ENCODE results near the gene PUSL1.
A peak's percentile ranks its signal among the peaks of the same experiment; 100 is the strongest.

Gene PUSL1, protein sequence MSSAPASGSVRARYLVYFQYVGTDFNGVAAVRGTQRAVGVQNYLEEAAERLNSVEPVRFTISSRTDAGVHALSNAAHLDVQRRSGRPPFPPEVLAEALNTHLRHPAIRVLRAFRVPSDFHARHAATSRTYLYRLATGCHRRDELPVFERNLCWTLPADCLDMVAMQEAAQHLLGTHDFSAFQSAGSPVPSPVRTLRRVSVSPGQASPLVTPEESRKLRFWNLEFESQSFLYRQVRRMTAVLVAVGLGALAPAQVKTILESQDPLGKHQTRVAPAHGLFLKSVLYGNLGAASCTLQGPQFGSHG

DNA sequence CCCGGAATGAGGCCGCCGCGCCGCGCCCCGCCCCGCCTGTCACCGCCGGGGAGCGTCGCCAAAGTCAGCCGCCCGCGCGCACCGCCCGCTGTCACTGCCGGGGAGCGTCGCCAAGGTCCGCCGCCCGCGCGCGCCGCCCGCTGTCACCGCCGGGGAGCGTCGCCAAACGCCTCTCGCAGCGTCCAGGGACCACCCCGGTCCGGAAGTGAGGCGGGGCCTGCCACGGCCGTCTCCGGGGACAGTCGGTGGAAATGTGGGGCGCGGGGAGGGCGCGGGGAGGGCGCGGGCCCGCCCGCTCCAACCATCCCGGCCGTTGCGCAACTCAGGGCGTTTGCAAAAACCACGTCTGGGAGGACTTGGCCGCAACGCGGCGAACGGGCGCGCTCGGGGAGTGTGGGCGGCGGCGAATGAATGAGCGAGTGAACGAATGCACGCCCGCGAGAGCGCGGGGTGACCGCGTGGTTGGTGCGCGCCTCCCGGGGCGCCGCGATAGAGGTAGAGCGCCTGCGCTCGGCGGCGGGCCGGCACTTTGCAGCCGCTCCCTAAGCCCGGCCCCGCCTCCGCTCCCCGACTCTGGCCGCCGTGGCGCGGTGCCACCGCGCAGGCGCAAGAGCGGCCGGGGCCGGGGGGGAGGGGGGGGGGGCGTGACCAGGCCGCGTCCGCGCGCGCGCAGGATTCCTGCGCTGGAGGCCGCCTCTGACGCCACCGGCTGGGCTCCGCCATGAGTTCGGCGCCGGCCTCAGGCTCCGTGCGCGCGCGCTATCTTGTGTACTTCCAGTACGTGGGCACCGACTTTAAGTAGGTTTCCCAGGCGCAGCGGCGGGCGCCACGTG, at the start of gene PUSL1, which contains the start of gene ACAP3:
Gene PUSL1, plus strand, starts transcription at position 675 of the 833 bp plus-strand sequence. Its CDS starts 47 bp downstream, at position 722.
Gene ACAP3, minus strand, starts transcription at position 8 of the 833 bp plus-strand sequence. CDS start 115 bp downstream, outside the sequence.
- in situ Hi-C loops (cut with HindIII; ENCODE audit: low pct_ligation_motif_present, low sequenced_read_pairs): no loop called here
- Histone ChIP-seq H3K36me3 (replicated peaks) (peaks cover 32% of the 10 kb centered on the region), H3K4me3 (ENCODE audit: low read depth, low read length) (peak within 1 kb of the TSS; percentile 68), H3K27ac (peak within 1 kb of the TSS; percentile 72), H3K27me3 (replicated peaks) (no peaks in the 10 kb centered on the region)
- DNase-seq: peak; percentile 82
- TF ChIP-seq, protein P1, sequence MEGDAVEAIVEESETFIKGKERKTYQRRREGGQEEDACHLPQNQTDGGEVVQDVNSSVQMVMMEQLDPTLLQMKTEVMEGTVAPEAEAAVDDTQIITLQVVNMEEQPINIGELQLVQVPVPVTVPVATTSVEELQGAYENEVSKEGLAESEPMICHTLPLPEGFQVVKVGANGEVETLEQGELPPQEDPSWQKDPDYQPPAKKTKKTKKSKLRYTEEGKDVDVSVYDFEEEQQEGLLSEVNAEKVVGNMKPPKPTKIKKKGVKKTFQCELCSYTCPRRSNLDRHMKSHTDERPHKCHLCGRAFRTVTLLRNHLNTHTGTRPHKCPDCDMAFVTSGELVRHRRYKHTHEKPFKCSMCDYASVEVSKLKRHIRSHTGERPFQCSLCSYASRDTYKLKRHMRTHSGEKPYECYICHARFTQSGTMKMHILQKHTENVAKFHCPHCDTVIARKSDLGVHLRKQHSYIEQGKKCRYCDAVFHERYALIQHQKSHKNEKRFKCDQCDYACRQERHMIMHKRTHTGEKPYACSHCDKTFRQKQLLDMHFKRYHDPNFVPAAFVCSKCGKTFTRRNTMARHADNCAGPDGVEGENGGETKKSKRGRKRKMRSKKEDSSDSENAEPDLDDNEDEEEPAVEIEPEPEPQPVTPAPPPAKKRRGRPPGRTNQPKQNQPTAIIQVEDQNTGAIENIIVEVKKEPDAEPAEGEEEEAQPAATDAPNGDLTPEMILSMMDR (IDR thresholded peaks at IDR 0.05; ENCODE audit: low read depth, low read length, missing control alignments): no peak

DNA sequence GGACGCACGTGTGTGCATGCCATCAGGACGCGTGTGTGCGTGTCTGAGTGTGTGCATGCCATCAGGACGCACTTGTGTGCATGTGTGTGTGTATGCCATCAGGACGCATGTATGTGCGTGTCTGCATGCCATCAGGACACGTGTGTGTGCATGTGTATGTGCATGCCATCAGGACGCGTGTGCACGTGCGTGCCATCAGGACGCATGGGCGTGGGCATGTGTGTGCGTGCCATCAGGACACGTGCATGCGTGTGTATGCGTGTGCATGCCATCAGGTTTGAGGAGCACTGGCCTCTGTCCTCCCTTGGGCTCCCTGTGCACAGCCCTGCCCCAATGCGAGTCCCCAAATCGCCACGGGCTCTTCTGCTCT, 49.3 kb upstream of the PUSL1 start:
- H3K4me3 ChIP-seq (ENCODE audit: low read depth, low read length): no peak overlapping the region
- no peak for DNase-seq
- TF ChIP-seq, protein P1 (IDR thresholded peaks at IDR 0.05; ENCODE audit: low read depth, low read length, missing control alignments): no peak
- in situ Hi-C loops (cut with HindIII; ENCODE audit: low pct_ligation_motif_present, low sequenced_read_pairs): no loop called here
- no peaks in the 10 kb centered on the region for H3K27me3 ChIP-seq (replicated peaks)
- H3K27ac ChIP-seq: no peak overlapping the region
- peaks cover 61% of the 10 kb centered on the region for H3K36me3 ChIP-seq (replicated peaks)

DNA sequence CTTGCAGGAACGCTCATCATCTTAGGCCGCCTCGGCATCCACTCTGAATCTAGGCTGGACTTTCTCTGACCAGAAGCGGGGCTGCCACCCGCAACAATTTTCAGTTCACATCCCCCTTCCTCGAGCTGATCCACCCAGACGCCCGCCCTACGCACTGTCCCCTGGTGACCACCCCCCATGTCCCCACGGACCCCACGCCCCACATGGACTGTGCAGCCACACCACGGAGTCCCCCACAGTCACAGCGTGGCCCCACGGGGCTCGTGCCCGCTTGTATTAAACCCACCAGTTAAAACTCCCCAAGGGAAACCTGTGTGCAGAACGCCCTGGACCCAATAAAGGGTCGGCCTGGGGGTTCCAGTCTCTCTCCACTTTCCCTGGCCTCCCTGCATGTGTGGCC, 48.9 kb upstream of the PUSL1 start:
- H3K36me3 ChIP-seq (replicated peaks): peaks cover 60% of the 10 kb centered on the region
- in situ Hi-C loops (cut with HindIII; ENCODE audit: low pct_ligation_motif_present, low sequenced_read_pairs): no loop called here
- no peaks in the 10 kb centered on the region for H3K27me3 ChIP-seq (replicated peaks)
- H3K4me3 ChIP-seq (ENCODE audit: low read depth, low read length): no peak overlapping the region
- TF ChIP-seq, protein P1 (IDR thresholded peaks at IDR 0.05; ENCODE audit: low read depth, low read length, missing control alignments): no peak
- DNase-seq: no peak
- H3K27ac ChIP-seq: no peak overlapping the region

DNA sequence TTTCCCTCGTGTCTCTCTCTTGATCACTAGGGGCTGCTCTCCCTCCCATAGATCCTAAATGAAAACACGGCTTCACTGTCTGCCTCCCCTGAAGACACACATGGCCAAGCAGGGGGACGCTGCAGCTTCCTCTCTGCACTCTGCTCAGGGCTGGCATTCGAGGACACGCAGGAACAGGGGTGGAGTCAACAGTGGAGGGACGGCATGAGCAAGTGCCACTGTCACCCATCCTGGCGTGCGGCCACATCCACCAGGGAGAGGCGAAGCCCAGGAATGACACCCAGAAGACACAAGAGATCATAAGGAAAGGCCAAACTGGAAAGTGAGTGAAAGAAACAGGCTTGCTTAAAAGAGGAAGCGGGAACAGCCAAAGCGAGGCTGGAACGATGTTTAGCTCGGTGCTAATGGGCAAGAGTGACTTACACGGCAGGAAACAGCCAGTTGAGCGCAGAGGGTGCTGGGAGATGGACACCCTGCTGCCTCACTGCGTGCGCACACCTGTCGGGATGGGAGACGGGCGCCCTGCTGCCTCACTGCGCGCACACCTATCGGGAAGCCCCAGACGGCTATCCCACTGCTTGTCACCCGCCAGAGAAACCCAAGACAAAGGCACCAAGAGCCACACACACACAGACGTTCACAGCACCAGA, 48.3 kb upstream of the PUSL1 start:
- Histone ChIP-seq H3K27ac (no peak overlapping the region), H3K4me3 (ENCODE audit: low read depth, low read length) (no peak overlapping the region), H3K27me3 (replicated peaks) (no peaks in the 10 kb centered on the region), H3K36me3 (replicated peaks) (peaks cover 55% of the 10 kb centered on the region)
- TF ChIP-seq, protein P1 (IDR thresholded peaks at IDR 0.05; ENCODE audit: low read depth, low read length, missing control alignments): no peak
- in situ Hi-C loops (cut with HindIII; ENCODE audit: low pct_ligation_motif_present, low sequenced_read_pairs): no loop called here
- DNase-seq: no peak

DNA sequence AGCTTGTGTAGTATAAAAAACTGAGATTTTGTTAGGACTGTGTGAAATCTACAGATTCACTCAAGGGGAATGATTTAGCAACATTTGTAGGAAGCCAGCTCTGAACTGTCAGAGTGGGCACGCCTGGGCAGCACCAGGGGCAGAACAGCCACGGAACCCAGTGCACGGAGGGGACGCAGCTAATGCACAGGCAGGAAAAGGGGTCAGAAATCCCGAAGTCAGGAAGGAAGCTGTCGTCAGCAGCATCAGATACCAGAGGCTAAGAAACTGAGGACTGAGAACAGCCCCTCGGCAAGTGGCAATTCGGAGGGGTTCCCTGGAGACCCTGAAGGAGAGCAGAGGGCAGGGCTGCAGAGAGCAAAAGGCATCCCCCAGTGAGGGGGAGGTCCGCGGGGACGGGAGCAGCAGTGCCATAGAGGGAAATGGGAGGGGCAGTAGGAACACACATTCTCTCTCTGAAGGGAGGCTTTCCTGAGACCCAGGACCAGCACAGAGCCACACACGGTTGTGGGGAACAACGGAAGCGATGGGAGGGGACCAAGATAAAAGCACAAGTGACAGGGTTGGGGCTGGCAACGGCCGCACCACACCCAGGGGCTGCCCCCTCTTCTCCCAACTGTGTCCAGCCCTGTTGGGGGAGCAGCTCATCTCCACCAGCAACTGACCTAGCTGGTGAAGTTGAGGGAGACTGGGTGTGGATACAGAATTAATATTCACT, 47.4 kb upstream of the PUSL1 start:
- Histone ChIP-seq H3K4me3 (ENCODE audit: low read depth, low read length) (no peak overlapping the region), H3K27ac (no peak overlapping the region), H3K27me3 (replicated peaks) (no peaks in the 10 kb centered on the region), H3K36me3 (replicated peaks) (peaks cover 45% of the 10 kb centered on the region)
- in situ Hi-C loops (cut with HindIII; ENCODE audit: low pct_ligation_motif_present, low sequenced_read_pairs): no loop called here
- no peak for DNase-seq
- TF ChIP-seq, protein P1 (IDR thresholded peaks at IDR 0.05; ENCODE audit: low read depth, low read length, missing control alignments): no peak

Data from brain microvascular endothelial cell (primary cell).